ENCODE measurements around the gene SLC25A17.
A peak's percentile ranks its signal among the peaks of the same experiment; 100 is the strongest.
"Not testable (repeated sequence)": the region's sequence is repeated elsewhere in the genome, so short reads cannot be mapped to it uniquely, and the experiment has no call there.

Gene SLC25A17

DNA sequence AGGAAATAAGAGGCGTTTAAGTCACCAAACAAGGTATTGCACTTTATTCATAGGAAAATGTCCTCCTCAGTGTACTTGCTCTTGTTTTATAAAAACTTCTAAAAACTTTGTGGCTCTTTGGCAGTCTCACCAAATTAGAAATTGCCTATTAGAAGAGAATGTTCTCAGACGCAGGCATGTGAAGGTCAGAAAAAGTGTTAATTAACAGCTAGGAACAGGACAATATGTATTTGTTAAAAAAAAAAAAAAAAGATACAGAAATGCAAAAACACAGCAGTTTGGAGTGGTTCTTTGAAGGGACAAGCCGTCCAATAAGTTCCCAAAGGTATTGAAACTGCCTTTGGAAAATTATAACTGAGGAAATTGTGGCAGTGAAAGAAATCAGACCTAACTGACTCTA lies 67.9 kb downstream of the SLC25A17 start:
- no peak for DNase-seq

DNA sequence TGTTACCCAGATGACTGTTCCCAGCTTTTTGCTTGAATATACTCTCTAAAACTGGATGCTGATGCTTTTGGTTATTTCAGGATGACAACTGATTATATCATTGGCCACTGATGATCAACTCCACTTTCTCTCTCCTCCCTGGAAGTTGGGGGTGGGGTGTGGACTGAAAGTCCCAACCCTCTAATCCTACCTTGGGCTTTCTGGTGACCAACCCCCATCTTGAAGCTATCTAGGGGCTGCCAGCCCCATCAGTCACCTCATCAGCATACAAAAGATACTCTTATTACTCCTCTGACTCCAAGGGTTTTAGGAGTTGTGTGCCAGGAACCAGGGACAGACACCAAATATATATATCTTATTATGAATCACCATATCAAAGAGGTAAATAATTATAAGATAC lies 69.3 kb downstream of the SLC25A17 start:
- no peak for DNase-seq

GRCh38 chr22:40748388-40749355 lies 70.5 kb downstream of the SLC25A17 start:
- no peak for DNase-seq

- no peak for DNase-seq
These were observed 71.8 kb downstream of the SLC25A17 start for GRCh38 chr22:40747361-40747760.

DNA sequence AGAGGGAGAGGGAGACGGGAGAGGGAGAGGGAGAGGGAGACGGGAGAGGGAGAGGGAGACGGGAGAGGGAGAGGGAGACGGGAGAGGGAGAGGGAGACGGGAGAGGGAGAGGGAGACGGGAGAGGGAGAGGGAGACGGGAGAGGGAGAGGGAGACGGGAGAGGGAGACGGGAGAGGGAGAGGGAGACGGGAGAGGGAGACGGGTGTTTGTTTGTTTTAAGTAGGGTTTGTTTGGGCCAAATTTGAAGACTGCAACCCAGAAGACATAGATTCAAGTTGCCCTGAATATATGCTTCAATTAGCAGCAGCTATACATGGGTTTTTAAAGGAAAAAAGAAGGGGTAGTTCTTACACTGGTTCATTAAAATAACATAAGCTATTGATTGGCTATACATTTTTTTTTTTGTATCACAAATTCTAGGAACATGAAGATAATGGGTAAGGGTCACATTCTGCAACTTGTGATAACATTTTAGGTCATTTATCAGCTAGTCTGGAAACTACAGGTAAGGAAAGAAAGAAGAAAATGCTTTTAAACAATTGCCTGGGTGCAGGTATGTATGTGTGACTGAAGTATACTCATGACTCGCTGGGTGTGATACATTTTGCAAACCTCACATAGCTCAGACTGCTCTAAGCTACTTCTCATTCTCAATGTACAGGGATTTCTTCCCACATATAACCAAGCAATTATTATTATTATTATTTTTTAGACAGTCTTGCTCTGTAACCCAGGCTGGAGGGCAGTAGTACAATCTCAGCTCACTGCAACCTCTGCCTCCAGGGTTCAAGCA lies 72.5 kb downstream of the SLC25A17 start:
- no peak for DNase-seq

GRCh38 chr22:40743768-40744167 lies 75.4 kb downstream of the SLC25A17 start:
- no peak for DNase-seq

DNA sequence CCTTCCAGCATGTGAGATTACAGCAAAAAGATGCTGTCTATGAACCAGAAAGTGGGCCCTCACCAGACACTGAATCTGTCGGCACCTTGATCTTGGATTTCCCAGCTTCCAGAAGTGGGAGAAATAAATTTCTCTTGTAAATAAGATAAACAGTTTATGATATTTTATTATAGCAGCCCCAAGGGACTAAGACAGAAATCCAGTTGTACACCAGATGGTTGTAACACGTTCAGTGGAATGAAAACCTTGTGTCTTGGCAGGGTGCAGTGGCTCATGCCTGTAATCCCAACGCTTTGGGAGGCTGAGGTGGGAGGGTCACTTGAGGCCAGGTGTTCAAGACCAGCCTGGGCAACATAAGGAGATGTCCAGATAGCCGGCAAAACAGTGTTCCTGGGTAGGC lies 78.0 kb downstream of the SLC25A17 start:
- no peak for DNase-seq

- DNase-seq, result no peak
These were observed 79.4 kb downstream of the SLC25A17 start for GRCh38 chr22:40739721-40740120.

DNA sequence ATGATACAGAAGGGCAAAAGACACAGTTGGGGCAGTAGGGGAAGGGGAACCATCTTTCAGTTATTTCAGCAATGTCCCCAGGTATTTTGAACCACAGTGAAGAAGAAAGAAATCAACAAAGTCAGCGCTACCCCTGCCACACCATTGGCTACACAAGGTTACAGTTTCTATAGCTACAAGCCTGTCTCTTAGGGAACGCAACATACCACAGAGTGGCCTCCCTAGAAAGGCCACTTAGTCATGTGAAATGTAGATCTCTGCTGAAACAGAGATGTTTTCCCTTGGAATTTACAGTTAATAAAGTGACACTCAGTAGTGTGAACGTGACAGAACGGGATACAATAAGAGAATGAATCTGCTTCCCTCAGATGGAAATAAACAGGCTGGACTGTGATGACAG lies 85.2 kb downstream of the SLC25A17 start:
- DNase-seq, result no peak

DNA sequence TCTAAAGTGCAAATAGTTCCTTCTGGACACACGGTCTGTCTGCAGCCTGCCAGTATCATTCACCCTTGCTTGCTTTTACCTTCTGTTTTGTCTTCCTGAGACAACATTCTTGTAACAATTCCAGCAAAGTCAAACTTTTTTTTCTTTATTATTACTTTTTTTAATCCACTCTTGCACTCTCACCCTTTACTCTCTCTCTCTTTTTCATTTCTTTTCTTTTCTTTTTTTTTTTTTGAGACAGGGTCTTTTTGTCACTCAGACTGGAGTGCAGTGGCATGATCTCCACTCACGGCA lies 86.2 kb downstream of the SLC25A17 start:
- DNase-seq, result no peak

- DNase-seq, result no peak
These were observed 89.9 kb downstream of the SLC25A17 start for GRCh38 chr22:40729284-40729683.

DNA sequence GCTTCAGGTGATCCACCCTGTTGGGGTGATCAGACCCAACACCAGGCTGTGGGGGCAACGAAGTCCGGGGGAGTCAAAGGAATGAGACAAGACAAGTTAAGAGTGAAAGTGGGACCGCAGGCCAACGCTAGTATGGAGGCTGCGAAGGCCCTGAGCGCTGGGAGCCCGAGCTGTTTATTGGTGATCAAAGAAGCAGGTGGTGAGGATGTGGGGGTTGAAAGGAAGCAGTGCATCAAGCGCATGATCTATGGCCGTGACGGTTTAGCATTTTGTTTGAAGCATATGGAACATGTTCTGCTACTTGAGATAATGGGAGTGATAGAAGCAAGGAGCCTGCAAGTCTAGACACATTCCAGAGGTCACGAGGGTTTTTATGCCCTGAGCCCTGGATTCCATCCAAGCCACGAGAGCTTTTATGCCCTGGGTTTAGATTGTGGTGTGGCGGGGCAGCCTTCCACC lies 90.4 kb downstream of the SLC25A17 start:
- peak in 1 of 2 donors; percentile 36 for DNase-seq

DNA sequence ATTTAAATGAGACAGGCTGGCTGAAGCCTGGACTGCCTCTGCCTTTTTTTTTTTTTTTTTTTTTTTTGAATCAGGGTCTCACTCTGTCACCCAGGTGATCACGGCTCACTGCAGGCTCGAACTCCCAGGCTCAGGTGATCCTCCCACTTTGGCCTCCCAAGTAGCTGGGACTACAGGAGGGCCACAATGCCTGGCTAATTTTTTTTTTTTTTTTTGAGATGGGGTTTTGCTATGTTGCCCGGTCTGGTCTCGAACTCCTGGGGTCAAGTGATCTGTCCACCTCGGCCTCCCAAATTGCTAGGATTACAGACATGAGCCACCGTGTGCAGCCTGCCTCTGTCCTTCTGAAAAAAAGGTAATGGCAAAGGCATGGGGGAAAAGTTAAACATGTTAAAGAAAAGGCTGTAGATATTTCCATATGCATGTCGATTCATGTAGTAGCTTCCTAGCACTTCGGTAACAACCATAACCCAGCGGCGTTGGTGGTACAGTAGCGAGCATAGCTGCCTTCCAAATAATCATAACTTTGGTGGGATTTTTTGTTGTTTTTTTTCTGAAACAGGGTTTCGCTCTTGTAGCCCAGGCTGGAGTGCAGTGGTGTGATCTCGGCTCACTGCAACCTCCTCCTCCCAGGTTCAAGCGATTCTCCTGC lies 91.1 kb downstream of the SLC25A17 start:
- no peak for DNase-seq

DNA sequence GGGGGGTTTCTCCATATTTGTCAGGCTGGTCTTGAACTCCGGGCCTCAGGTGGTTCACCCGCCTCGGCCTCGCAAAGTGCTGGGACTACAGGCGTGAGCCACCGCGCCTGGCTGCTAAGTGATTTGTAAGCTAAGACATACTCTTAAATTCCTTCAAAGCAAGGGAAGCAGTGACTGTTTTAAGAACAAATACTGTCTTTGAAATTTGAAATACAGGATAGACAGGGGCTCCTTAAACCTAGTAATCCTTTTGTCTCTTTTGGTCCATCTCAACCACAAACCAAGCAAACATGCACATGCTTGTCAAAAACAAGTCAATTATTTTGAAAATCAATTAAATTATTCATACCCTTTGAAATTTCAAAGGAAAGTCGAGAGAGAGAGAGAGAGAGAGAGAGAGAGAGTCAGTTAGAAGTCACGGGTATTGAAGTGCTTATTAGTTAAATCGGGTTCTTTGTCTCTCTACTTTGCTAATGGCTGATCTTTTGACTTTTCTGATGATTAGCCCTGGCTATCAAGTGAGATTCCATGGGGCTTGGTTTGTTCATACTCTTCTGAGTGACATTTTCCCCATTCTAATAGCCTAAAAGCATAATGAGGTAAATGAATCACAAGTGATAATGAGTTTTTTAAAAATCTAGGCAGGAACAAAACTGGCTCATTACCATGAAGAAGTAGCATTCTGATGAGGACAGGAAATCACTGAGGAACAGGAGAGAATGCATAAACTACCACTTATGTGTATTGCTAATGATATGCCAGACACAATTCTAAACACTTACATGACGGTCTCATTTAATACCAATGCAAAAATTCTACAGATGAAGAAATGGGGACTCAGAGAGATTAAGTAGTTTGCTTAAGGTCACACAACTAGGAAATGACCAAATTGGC lies 91.8 kb downstream of the SLC25A17 start:
- no peak for DNase-seq

GRCh38 chr22:40726514-40726913 lies 92.6 kb downstream of the SLC25A17 start:
- no peak for DNase-seq

DNA sequence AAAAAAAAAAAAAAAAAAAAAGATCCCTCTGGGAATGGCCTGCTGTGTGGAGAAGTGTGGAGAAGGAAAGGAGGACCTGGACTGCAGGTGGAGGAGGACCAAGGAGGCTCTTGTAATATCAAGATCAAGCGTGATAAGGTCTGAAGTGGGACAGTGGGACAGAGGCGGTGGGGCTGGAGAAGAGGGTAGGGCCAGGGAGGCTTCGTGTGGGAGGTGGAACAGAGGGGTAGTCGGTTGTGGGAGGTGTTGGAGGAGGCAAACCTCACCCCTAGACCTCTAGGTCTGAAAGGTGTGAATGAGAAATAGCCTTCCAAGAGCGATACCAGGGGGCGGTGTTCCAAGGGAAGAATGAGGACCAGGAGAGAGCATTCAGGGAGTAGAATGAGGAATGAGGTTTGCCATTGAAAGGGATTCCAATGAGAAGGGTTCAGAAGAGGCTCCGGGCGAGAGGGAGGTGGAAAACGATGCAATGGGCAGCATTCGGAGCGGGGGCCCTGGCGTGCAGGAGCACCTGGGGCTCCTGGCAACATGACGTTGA lies 95.7 kb downstream of the SLC25A17 start:
- no peak for DNase-seq

- DNase-seq, result no peak
These were observed 97.9 kb downstream of the SLC25A17 start for GRCh38 chr22:40721266-40721665.

GRCh38 chr22:40720538-40721256 lies 98.4 kb downstream of the SLC25A17 start:
- no peak for DNase-seq

DNA sequence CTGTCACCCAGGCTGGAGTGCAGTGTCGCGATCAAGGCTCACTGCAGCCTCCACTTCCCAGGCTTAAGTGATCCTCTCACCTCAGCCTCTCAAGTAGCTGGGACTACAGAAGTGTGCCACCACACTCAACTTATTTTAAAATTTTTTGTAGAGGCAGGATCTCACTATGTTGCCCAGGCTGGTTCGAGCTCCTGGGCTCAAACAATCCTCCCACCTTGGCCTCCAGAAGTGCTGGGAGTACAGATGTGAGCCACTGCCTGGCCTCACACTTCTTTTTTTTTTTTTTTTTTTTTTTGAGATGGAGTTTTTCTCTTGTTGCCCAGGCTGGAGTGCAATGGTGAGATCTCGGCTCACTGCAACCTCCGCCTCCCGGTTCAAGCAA lies 99.0 kb downstream of the SLC25A17 start:
- DNase-seq, result not testable (repeated sequence)

All from stimulated activated CD4-positive, alpha-beta T cell treated with anti-CD3 and anti-CD28 coated beads, Interleukin-2, amount 100 ng/mL, for 48 hours (primary cell).